HEK293T (cell line): ENCODE data around the gene RFPL1.

Experiments
- FOXA1 ChIP-seq: fragments of 450-650 bp; IDR thresholded peaks from 2 replicates; pipeline ENCODE4 v1.6.1; 2016; ENCODE audit warnings: mild to moderate bottlenecking
- FOXK2 ChIP-seq: fragments of 450-650 bp; IDR thresholded peaks from 2 replicates; pipeline ENCODE4 v1.6.1; 2016; ENCODE audit warnings: mild to moderate bottlenecking
- FOXM1 ChIP-seq: fragments of 450-650 bp; IDR thresholded peaks from 2 replicates; pipeline ENCODE4 v1.6.1; 2017; ENCODE audit warnings: mild to moderate bottlenecking, borderline replicate concordance
- NFRKB ChIP-seq: fragments of 450-650 bp; IDR thresholded peaks from 2 replicates; pipeline ENCODE4 v1.6.1; 2016; ENCODE audit warnings: mild to moderate bottlenecking, moderate library complexity
- SP1 ChIP-seq: fragments of 450-650 bp; IDR thresholded peaks from 2 replicates; pipeline ENCODE4 v1.6.1; 2017
- ZNF384 ChIP-seq: fragments of 450-650 bp; IDR thresholded peaks from 2 replicates; pipeline ENCODE4 v1.6.1; 2016

GRCh38 chr22:29478326-29479276 is 40.2 kb downstream of the RFPL1 start:
- TF ChIP-seq FOXK2 (no peak), FOXM1 (no peak), FOXA1 (no peak), ZNF384 (no peak), SP1 (no peak), NFRKB (no peak)
